ENCODE data around the gene C1QL4. TPM values are rescaled to one million over a fixed set of nuclear protein-coding genes. Genes with fewer than 3 reads are reported as not detected.
"Not testable (repeated sequence)": the region's sequence is repeated elsewhere in the genome, so short reads cannot be mapped to it uniquely, and the experiment has no call there.

Gene C1QL4
- total RNA-seq, 2 donors from 2014 or later = not detected

DNA sequence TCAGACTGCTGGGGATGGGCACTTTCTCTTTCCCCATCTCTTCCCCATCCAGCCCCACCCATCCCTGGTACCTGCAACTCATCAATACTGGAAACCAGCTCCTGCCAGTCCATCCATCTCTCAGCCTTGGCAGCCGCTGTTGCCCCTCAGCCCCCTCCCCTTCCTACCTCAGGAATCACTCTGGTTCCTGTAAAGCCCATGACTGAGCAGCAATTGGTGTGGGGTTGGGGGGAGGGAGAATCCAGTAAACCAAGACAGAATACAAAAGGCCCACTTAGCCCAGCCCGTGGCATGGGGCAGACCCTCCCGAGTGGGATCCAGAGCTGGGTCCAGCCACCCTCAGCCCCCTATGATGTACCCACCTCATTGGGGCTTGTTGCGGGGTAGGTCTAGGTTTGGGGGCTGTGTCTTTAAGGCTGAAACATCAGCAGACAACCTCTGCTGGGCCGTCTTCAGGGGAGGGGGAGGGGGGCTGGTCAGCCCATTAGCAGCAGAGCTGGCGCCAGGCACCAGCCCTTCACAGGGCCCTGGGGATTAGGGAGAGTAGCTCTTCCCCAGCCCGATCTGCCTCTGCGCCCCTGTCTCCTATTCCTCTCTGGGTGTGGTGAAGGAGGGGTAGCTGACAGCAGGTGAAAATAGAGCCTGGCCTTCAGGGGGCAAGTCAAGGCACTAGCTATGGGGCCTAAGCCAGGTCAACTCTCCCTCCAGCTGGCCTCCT lies 42.7 kb downstream of the C1QL4 start:
- Mint-ChIP-seq H3K4me3 (no peak overlapping the region), H3K27me3 (peaks cover 26% of the 10 kb centered on the region), H3K4me1 (no peaks in the 10 kb centered on the region), H3K9me3 (no peaks in the 10 kb centered on the region), H3K36me3 (ENCODE audit: low read depth) (no peaks in the 10 kb centered on the region), H3K27ac (no peak overlapping the region)
- no peak for ATAC-seq (replicated peaks)

- H3K36me3 Mint-ChIP-seq (ENCODE audit: low read depth) = no peaks in the 10 kb centered on the region
- peaks cover 24% of the 10 kb centered on the region for H3K27me3 Mint-ChIP-seq
- H3K4me1 Mint-ChIP-seq = no peaks in the 10 kb centered on the region
- ATAC-seq (replicated peaks) = no peak
- no peaks in the 10 kb centered on the region for H3K9me3 Mint-ChIP-seq
- no peak overlapping the region for H3K4me3 Mint-ChIP-seq
- no peak overlapping the region for H3K27ac Mint-ChIP-seq
Measured at GRCh38 chr12:49293056-49293956, 43.7 kb downstream of the C1QL4 start.

DNA sequence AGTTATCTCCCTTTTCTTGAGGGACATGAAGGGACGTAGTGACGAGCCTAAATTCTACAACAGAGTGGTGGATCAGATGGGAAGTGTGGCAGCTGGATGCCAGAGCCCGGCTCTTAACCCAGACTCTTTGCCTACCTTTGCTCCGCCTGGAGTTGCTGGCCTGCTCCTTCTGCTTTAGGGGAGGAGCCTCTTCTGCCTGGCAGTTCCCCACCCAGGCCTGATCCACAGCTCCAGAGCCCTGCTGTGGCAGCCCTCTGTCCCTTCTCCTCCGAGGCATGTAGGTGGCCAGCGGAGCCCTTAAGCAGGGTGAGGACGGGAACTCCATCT lies 44.3 kb downstream of the C1QL4 start:
- no peaks in the 10 kb centered on the region for H3K36me3 Mint-ChIP-seq (ENCODE audit: low read depth)
- peaks cover 25% of the 10 kb centered on the region for H3K27me3 Mint-ChIP-seq
- no peak overlapping the region for H3K27ac Mint-ChIP-seq

DNA sequence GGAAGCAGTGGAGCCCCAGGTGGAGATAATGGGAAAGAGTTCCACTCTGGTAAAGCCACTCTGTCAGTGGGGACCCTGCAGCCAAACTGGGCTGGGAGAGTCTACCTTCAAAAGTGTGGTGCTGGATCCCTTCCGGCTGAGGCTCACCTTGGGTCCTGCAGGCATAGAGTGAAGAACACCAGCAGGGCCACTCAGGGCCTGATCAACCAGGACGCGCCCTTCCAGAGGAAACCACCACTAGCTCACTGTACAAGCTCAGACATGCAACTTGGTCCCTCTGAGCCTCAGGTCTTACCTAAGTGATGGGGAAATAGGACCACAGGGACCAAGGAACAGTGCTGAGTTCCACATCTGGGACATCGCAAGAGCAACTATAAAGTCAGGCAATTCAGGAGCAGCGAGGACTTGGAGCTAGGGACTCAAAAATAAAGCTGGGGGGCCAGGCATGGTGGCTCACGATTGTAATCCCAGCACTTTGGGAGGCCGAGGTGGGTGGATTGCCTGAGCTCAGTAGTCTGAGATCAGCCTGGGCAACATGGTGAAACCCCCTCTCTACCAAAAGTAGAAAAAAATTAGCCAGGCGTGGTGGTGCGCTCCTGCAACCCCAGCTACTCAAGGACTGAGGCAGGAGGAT lies 47.9 kb downstream of the C1QL4 start:
- Mint-ChIP-seq H3K27me3 (peaks cover 28% of the 10 kb centered on the region), H3K4me3 (no peak overlapping the region)
- ATAC-seq (replicated peaks) = no peak

More for the DNA sequence above, 44.3 kb downstream of the C1QL4 start:
- no peak for ATAC-seq (replicated peaks)
- H3K9me3 Mint-ChIP-seq = no peaks in the 10 kb centered on the region
- no peak overlapping the region for H3K4me3 Mint-ChIP-seq
- H3K4me1 Mint-ChIP-seq = no peaks in the 10 kb centered on the region

GRCh38 chr12:49288412-49288853 lies 48.6 kb downstream of the C1QL4 start:
- Mint-ChIP-seq H3K4me1 (no peaks in the 10 kb centered on the region), H3K27ac (no peak overlapping the region), H3K4me3 (no peak overlapping the region), H3K9me3 (no peaks in the 10 kb centered on the region), H3K36me3 (ENCODE audit: low read depth) (no peaks in the 10 kb centered on the region), H3K27me3 (peaks cover 28% of the 10 kb centered on the region)
- ATAC-seq (replicated peaks) = peak; percentile 56

More for the DNA sequence above, 47.9 kb downstream of the C1QL4 start:
- no peak overlapping the region for H3K27ac Mint-ChIP-seq
- H3K4me1 Mint-ChIP-seq = no peaks in the 10 kb centered on the region
- H3K9me3 Mint-ChIP-seq = no peaks in the 10 kb centered on the region
- H3K36me3 Mint-ChIP-seq (ENCODE audit: low read depth) = no peaks in the 10 kb centered on the region

GRCh38 chr12:49287876-49288275 lies 49.1 kb downstream of the C1QL4 start:
- Mint-ChIP-seq H3K27me3 (peaks cover 28% of the 10 kb centered on the region), H3K9me3 (no peaks in the 10 kb centered on the region), H3K27ac (no peak overlapping the region), H3K36me3 (ENCODE audit: low read depth) (no peaks in the 10 kb centered on the region), H3K4me1 (no peaks in the 10 kb centered on the region), H3K4me3 (no peak overlapping the region)
- ATAC-seq (replicated peaks) = no peak

DNA sequence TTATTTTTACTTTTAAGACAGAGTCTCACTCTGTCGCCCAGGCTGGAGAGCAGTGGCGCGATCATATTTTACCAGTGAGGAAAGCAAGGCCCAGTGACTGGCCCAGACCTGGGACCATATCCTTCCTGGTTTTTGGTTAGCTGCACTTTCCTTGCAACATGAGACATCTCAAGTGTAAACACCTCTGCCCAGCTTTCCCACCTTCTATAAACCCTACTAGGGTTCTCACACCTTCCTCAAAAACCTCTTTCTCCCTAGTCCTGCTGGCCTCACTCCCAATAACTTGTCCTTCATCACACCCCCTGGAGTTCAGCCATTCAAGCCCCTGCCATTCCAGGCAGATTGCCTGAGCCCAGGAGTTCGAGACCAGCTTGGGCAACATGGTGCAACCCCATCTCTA lies 52.3 kb downstream of the C1QL4 start:
- no peak for ATAC-seq (replicated peaks)
- Mint-ChIP-seq H3K36me3 (ENCODE audit: low read depth) (no peaks in the 10 kb centered on the region), H3K27ac (no peak overlapping the region), H3K4me1 (no peaks in the 10 kb centered on the region), H3K27me3 (peaks cover 31% of the 10 kb centered on the region), H3K9me3 (no peaks in the 10 kb centered on the region), H3K4me3 (no peak overlapping the region)

- Mint-ChIP-seq H3K36me3 (ENCODE audit: low read depth) (no peaks in the 10 kb centered on the region), H3K4me3 (no peak overlapping the region), H3K9me3 (no peaks in the 10 kb centered on the region), H3K4me1 (no peaks in the 10 kb centered on the region), H3K27me3 (peaks cover 28% of the 10 kb centered on the region), H3K27ac (no peak overlapping the region)
- no peak for ATAC-seq (replicated peaks)
Measured at GRCh38 chr12:49283541-49284429, 53.2 kb downstream of the C1QL4 start.

GRCh38 chr12:49282740-49283375 lies 54.1 kb downstream of the C1QL4 start:
- not testable (repeated sequence) for H3K27ac Mint-ChIP-seq; H3K9me3 Mint-ChIP-seq; ATAC-seq (replicated peaks)

More at GRCh38 chr12:49282740-49283375, 54.1 kb downstream of the C1QL4 start:
- not testable (repeated sequence) for H3K36me3 Mint-ChIP-seq (ENCODE audit: low read depth); H3K4me1 Mint-ChIP-seq; H3K4me3 Mint-ChIP-seq
- H3K27me3 Mint-ChIP-seq = peaks cover 22% of the 10 kb centered on the region

Other genes with a start within 250 kb of the C1QL4 start
- gene DHH, start 242.4 kb downstream of the C1QL4 start, total RNA-seq = under 1 TPM; 0.26 to 0.42 TPM
- 100 to 1,000 TPM in 1 of 2 donors, 10 to 100 TPM in 1; 56.8 to 105 TPM for gene LMBR1L, start 226.3 kb downstream of the C1QL4 start, total RNA-seq
- gene TUBA1B, start 205.8 kb downstream of the C1QL4 start, total RNA-seq = 1,000 to 10,000 TPM; 1,357 to 2,653 TPM
- 10 to 100 TPM; 57.9 to 72.6 TPM for gene TUBA1A, start 148.1 kb downstream of the C1QL4 start, total RNA-seq
- gene TUBA1C, start 72.1 kb downstream of the C1QL4 start, total RNA-seq = 100 to 1,000 TPM; 277 to 363 TPM
- under 1 TPM in 1 of 2 donors, not detected in 1; 0.32 TPM for gene PRPH, start 42.0 kb downstream of the C1QL4 start, total RNA-seq
- 10 to 100 TPM; 53.9 to 56.5 TPM for gene TROAP, start 13.9 kb downstream of the C1QL4 start, total RNA-seq
- not detected for gene DNAJC22, start 9.7 kb upstream of the C1QL4 start, total RNA-seq
- gene SPATS2, start 30.3 kb upstream of the C1QL4 start, total RNA-seq = 10 to 100 TPM; 15.3 to 16.9 TPM
- gene KCNH3, start 201.8 kb upstream of the C1QL4 start, total RNA-seq = 1 to 10 TPM; 1.1 to 1.3 TPM
- 10 to 100 TPM; 31.6 to 54.8 TPM for gene MCRS1, start 231.0 kb upstream of the C1QL4 start, total RNA-seq

Data from activated T-helper 17 cell treated with anti-CD3 and anti-CD28 coated beads, Interleukin-2, amount 50 U/mL, for 72 hours (primary cell).